Activated T-helper 2 cell treated with anti-CD3 and anti-CD28 coated beads, Interferon-gamma antibody, Interleukin-2, Interleukin-4, amounts not matched to agents 10 μg/mL and 5 μg/mL and 100 μg/mL, durations not matched to agents 14 hours and 24 hours and 36 hours (primary cell): ENCODE results near the gene SPTBN4. TPM values are rescaled to one million over a fixed set of nuclear protein-coding genes. Genes with fewer than 3 reads are reported as not detected.
"Not testable (repeated sequence)": the region's sequence is repeated elsewhere in the genome, so short reads cannot be mapped to it uniquely, and the experiment has no call there.

Experiments
- DNase-seq: peaks from one replicate; pipeline ENCODE4 v3.0.0; 2021; ENCODE audit warnings: low spot score
- H3K27ac Mint-ChIP-seq: one replicate; pipeline ENCODE4 v1.8.0; 2021; ENCODE audit warnings: mixed read lengths
- H3K27me3 Mint-ChIP-seq: one replicate; pipeline ENCODE4 v1.8.0; 2021; ENCODE audit warnings: low read depth, mixed read lengths
- H3K36me3 Mint-ChIP-seq: one replicate; pipeline ENCODE4 v1.8.0; 2021; ENCODE audit warnings: low read depth, mixed read lengths
- H3K4me1 Mint-ChIP-seq: one replicate; pipeline ENCODE4 v1.8.0; 2021; ENCODE audit warnings: low read depth, mixed read lengths
- H3K4me3 Mint-ChIP-seq: one replicate; pipeline ENCODE4 v1.8.0; 2021; ENCODE audit warnings: low read depth, mild to moderate bottlenecking, moderate library complexity, mixed read lengths
- H3K9me3 Mint-ChIP-seq: one replicate; pipeline ENCODE4 v1.8.0; 2021; ENCODE audit warnings: mixed read lengths
- intact Hi-C: fragments of 100-400 bp; cut with micrococcal nuclease; formaldehyde crosslinking; loops from one replicate; pipeline ENCODE4 v1.15.1; 2023
- total RNA-seq: library from RNA; stranded (reverse); gene quantifications from 2 replicates; pipeline ENCODE4 v1.2.3, GENCODE V29; 2022

The SPTBN4 gene
- total RNA-seq, 1 donor from 2014 or later = 0.30 TPM

GRCh38 chr19:40521276-40521675 is 54.5 kb downstream of the SPTBN4 start:
- no peaks in the 10 kb centered on the region for H3K9me3 Mint-ChIP-seq
- peaks cover 21% of the 10 kb centered on the region for H3K27me3 Mint-ChIP-seq
- intact Hi-C loops = loop anchor here (10.0 kb wide), 1 partner anchor 216 kb away; no protein-coding TSS in a partner anchor
- no peak for DNase-seq
- no peaks in the 10 kb centered on the region for H3K36me3 Mint-ChIP-seq
- H3K27ac Mint-ChIP-seq = no peak overlapping the region
- H3K4me1 Mint-ChIP-seq = no peaks in the 10 kb centered on the region
- H3K4me3 Mint-ChIP-seq = no peak overlapping the region

DNA sequence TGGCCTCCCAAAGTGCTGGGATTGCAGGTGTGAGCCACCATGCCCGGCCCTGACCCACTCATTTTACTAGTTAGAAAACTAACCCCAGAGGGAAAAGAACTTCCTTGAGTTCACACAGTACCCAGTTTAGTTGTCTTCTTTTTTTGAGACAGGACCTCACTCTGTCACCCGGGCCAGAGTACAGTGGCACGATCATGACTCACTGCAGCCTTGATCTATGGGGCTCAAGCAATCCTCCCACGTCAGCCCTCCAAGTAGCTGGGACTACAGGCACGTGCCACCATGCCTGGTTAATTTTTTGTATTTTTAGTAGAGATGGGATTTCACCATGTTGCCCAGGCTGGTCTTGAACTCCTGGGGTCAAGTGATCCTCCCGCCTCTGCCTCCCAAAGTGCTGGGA is 55.1 kb downstream of the SPTBN4 start:
- intact Hi-C loops = loop anchor here (10.0 kb wide), 1 partner anchor 217 kb away; no protein-coding TSS in a partner anchor

GRCh38 chr19:40523322-40524047 is 56.7 kb downstream of the SPTBN4 start:
- Mint-ChIP-seq H3K27ac (no peak overlapping the region), H3K9me3 (no peaks in the 10 kb centered on the region), H3K36me3 (no peaks in the 10 kb centered on the region), H3K27me3 (peaks cover 18% of the 10 kb centered on the region), H3K4me3 (no peak overlapping the region), H3K4me1 (no peaks in the 10 kb centered on the region)
- intact Hi-C loops = loop anchor here (10.0 kb wide), 1 partner anchor 219 kb away; no protein-coding TSS in a partner anchor
- peak; percentile 45 for DNase-seq

More for the DNA sequence above, 55.1 kb downstream of the SPTBN4 start:
- DNase-seq, H3K27ac Mint-ChIP-seq, H3K9me3 Mint-ChIP-seq, H3K36me3 Mint-ChIP-seq, H3K4me3 Mint-ChIP-seq, H3K4me1 Mint-ChIP-seq: not testable (repeated sequence)
- H3K27me3 Mint-ChIP-seq = peaks cover 19% of the 10 kb centered on the region

- Mint-ChIP-seq H3K27me3 (peaks cover 15% of the 10 kb centered on the region), H3K27ac (no peak overlapping the region), H3K4me1 (no peaks in the 10 kb centered on the region), H3K4me3 (no peak overlapping the region), H3K9me3 (no peaks in the 10 kb centered on the region), H3K36me3 (no peaks in the 10 kb centered on the region)
- no peak for DNase-seq
- intact Hi-C loops = loop anchor here (10.0 kb wide), 1 partner anchor 219 kb away; no protein-coding TSS in a partner anchor
These were observed 57.3 kb downstream of the SPTBN4 start for GRCh38 chr19:40524133-40524549.

DNA sequence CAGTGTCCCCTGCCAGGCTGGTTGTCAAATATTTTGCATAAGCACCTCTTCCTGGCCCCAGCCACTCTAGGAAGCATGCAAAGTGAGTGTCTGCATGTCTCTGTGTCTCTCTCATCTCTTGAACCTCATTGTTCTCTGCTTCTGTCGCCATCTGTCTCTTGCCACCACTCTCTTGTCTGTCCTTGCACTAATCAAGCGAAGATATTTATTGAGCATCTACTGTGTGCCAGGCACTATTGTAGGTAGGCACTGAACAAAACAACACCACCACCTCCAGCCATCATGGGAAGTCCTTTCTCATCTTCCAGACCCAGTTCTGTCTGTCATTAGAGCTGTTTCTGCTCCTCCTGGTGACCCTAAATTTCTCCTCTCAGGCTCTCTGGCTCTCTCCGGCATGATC is 57.9 kb downstream of the SPTBN4 start:
- intact Hi-C loops = loop anchor here (10.0 kb wide), 1 partner anchor 220 kb away; no protein-coding TSS in a partner anchor
- Mint-ChIP-seq H3K27ac (no peak overlapping the region), H3K9me3 (no peaks in the 10 kb centered on the region), H3K4me3 (no peak overlapping the region), H3K27me3 (peaks cover 15% of the 10 kb centered on the region), H3K4me1 (peaks cover 2% of the 10 kb centered on the region), H3K36me3 (no peaks in the 10 kb centered on the region)
- no peak for DNase-seq

GRCh38 chr19:40525234-40526051 is 58.6 kb downstream of the SPTBN4 start:
- intact Hi-C loops = loop anchor here (10.0 kb wide), 1 partner anchor 221 kb away; no protein-coding TSS in a partner anchor

GRCh38 chr19:40528078-40528477 is 61.3 kb downstream of the SPTBN4 start:
- peaks cover 6% of the 10 kb centered on the region for H3K4me1 Mint-ChIP-seq
- H3K4me3 Mint-ChIP-seq = no peak overlapping the region
- no peak for DNase-seq
- H3K36me3 Mint-ChIP-seq = no peaks in the 10 kb centered on the region
- H3K9me3 Mint-ChIP-seq = no peaks in the 10 kb centered on the region
- intact Hi-C loops = loop anchor here (10.0 kb wide), 1 partner anchor 223 kb away; no protein-coding TSS in a partner anchor
- H3K27me3 Mint-ChIP-seq = peaks cover 21% of the 10 kb centered on the region
- H3K27ac Mint-ChIP-seq = no peak overlapping the region

More at GRCh38 chr19:40525234-40526051, 58.6 kb downstream of the SPTBN4 start:
- no peak overlapping the region for H3K4me3 Mint-ChIP-seq
- DNase-seq = no peak
- peaks cover 6% of the 10 kb centered on the region for H3K4me1 Mint-ChIP-seq
- no peak overlapping the region for H3K27ac Mint-ChIP-seq
- peaks cover 11% of the 10 kb centered on the region for H3K27me3 Mint-ChIP-seq
- H3K9me3 Mint-ChIP-seq = no peaks in the 10 kb centered on the region
- no peaks in the 10 kb centered on the region for H3K36me3 Mint-ChIP-seq

DNA sequence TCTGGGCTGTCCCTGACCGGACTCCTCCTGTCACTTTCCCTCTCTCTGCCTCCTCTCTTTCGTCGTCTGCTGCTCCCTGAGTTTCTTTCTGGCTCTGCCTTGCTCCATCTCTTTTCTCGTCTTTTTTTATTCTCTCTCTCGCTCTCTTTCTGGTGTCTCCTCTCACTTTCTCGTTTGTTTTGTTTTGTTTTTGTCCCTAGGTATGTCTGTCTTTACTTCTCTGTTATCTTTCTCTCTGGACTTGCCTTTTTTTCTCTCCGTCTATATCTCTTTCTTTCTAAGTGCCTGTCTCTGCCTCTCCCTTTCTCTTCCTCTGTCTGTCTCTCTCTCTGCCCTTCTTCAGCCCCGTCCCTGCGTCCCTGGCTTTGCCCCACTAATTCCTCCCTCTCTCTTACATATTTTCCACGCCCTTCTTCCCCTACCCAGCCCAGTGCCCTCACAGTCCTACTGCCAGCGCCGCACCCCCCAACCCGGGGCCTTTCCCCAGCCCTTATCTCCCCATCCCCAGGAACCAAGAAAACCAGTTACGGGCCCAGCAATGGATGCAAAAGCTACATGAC is 61.8 kb downstream of the SPTBN4 start:
- intact Hi-C loops = loop anchor here (1.0 to 10.0 kb wide), 3 partner anchors 70 to 224 kb away; partner anchors contain the start of genes C19orf47 and PLD3
- DNase-seq = no peak
- Mint-ChIP-seq H3K27me3 (peaks cover 21% of the 10 kb centered on the region), H3K9me3 (no peaks in the 10 kb centered on the region), H3K4me1 (peaks cover 6% of the 10 kb centered on the region), H3K36me3 (no peaks in the 10 kb centered on the region), H3K27ac (no peak overlapping the region), H3K4me3 (no peak overlapping the region)

- no peak overlapping the region for H3K27ac Mint-ChIP-seq
- peak overlapping the region; percentile 61 for H3K4me3 Mint-ChIP-seq
- no peaks in the 10 kb centered on the region for H3K36me3 Mint-ChIP-seq
- peaks cover 6% of the 10 kb centered on the region for H3K4me1 Mint-ChIP-seq
- intact Hi-C loops = loop anchor here (1.0 to 10.0 kb wide), 3 partner anchors 69 to 225 kb away; partner anchors contain the start of genes C19orf47 and PLD3
- peaks cover 23% of the 10 kb centered on the region for H3K27me3 Mint-ChIP-seq
- DNase-seq = peak; percentile 85
- no peaks in the 10 kb centered on the region for H3K9me3 Mint-ChIP-seq
These were observed 62.5 kb downstream of the SPTBN4 start for GRCh38 chr19:40529093-40529954.

DNA sequence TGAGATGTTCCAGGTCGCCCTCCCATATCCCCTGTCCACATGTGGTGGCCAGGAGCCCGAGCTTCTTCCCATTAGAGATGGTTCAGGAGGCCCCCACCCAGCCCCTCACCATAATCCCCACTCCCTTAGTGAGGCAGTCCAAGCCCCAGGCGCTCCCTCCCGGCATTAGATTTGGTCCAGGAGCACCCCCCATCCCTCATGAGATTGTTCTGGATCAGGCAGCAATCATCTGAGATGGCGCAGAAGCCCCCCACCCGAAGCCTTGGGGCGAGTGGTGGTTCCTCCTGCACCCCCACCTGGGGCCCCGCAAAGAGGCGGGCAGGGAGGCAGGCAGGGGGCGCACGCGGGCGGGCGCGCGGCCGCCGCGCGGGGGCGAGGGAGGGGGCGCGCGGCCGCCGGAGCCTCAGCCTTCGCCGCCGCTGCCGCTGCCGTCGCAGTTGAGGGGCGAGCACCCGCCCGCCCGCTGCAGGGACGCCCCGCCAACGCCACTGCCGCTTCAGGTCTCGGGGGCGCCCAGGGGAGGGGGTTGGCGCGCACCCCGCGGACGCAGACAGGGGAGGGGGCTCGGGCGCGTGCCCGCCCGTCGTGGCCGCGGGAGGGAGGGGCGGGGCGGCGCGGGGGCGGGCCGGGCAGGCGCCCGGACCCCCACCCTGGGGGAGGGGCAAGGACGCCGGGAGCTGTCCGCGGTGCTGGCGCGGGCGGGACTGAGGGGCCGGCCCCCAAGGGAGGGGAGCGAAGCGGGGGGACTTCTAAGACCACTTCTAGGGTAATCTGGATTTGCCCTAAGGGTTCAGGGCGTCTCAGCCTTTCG is 63.5 kb downstream of the SPTBN4 start:
- no peak overlapping the region for H3K27ac Mint-ChIP-seq
- peak overlapping the region; percentile 61 for H3K4me3 Mint-ChIP-seq

GRCh38 chr19:40533508-40533907 is 66.7 kb downstream of the SPTBN4 start:
- Mint-ChIP-seq H3K27ac (no peak overlapping the region), H3K9me3 (no peaks in the 10 kb centered on the region), H3K36me3 (no peaks in the 10 kb centered on the region), H3K27me3 (peaks cover 19% of the 10 kb centered on the region), H3K4me1 (peaks cover 6% of the 10 kb centered on the region), H3K4me3 (no peak overlapping the region)
- no peak for DNase-seq
- intact Hi-C loops = no loop called here

More for the DNA sequence above, 63.5 kb downstream of the SPTBN4 start:
- DNase-seq = no peak
- H3K9me3 Mint-ChIP-seq = no peaks in the 10 kb centered on the region
- intact Hi-C loops = no loop called here
- H3K4me1 Mint-ChIP-seq = peaks cover 6% of the 10 kb centered on the region
- peaks cover 19% of the 10 kb centered on the region for H3K27me3 Mint-ChIP-seq
- no peaks in the 10 kb centered on the region for H3K36me3 Mint-ChIP-seq
